Esophagus (tissue), 2 donors: ENCODE measurements around the gene SLC52A3. TPM values are rescaled to one million over a fixed set of nuclear protein-coding genes. Genes with fewer than 3 reads are reported as not detected.
"Not testable (repeated sequence)": the region's sequence is repeated elsewhere in the genome, so short reads cannot be mapped to it uniquely, and the experiment has no call there.

ENCODE experiments used
- H3K27ac ChIP-seq, 2 donors: one replicate each; pipeline ENCODE4 v1.5.1; 2013; ENCODE audit warnings: low read depth in 2 of 2, mild to moderate bottlenecking in 2 of 2, inconsistent platforms in 1 of 2, low read length in 1 of 2, moderate library complexity in 1 of 2
- H3K27me3 ChIP-seq, 2 donors: one replicate each; pipeline ENCODE4 v1.6.1; 2013; ENCODE audit warnings: low read length in 2 of 2, control low read depth in 1 of 2, mild to moderate bottlenecking in 1 of 2; ENCODE audit not compliant: insufficient read depth in 2 of 2, control insufficient read depth in 1 of 2
- H3K36me3 ChIP-seq, 2 donors: one replicate each; pipeline ENCODE4 v1.6.1; 2013; ENCODE audit warnings: low read length in 1 of 2; ENCODE audit not compliant: control insufficient read depth in 2 of 2, insufficient read depth in 2 of 2
- H3K4me1 ChIP-seq, 2 donors: one replicate each; pipeline ENCODE4 v1.6.1; 2013; ENCODE audit warnings: low read length in 1 of 2; ENCODE audit not compliant: control insufficient read depth in 2 of 2, insufficient read depth in 2 of 2
- H3K4me3 ChIP-seq, 2 donors: one replicate each; pipeline ENCODE4 v1.5.1; 2013; ENCODE audit warnings: low read length in 2 of 2, mild to moderate bottlenecking in 2 of 2, low read depth in 1 of 2, moderate library complexity in 1 of 2
- H3K9me3 ChIP-seq, 2 donors: one replicate each; pipeline ENCODE4 v1.6.1; 2013; ENCODE audit warnings: mild to moderate bottlenecking in 2 of 2, low read depth in 1 of 2, low read length in 1 of 2, moderate library complexity in 1 of 2; ENCODE audit not compliant: control insufficient read depth in 2 of 2, insufficient read depth in 1 of 2
- WGBS, 2 donors: extraction: QIAGEN DNeasy Blood & Tissue Kit; methylation state at CpG; one replicate each; pipeline ENCODE4 v1.1.7; 2013; 5-methylcytosine and 5-hydroxymethylcytosine counted together
- polyA plus RNA-seq, 2 donors: library from polyadenylated mRNA; stranded (reverse); fragments of 200-250 nt; gene quantifications; one replicate each; pipeline ENCODE4 v1.2.3, GENCODE V29; 2013
- donor health status: healthy with polysubstance abuse.
- donor health status: Bipolar disorder and iron deficiency.

SLC52A3 gene
- 1 to 10 TPM; 4.9 to 5.6 TPM for polyA plus RNA-seq

DNA sequence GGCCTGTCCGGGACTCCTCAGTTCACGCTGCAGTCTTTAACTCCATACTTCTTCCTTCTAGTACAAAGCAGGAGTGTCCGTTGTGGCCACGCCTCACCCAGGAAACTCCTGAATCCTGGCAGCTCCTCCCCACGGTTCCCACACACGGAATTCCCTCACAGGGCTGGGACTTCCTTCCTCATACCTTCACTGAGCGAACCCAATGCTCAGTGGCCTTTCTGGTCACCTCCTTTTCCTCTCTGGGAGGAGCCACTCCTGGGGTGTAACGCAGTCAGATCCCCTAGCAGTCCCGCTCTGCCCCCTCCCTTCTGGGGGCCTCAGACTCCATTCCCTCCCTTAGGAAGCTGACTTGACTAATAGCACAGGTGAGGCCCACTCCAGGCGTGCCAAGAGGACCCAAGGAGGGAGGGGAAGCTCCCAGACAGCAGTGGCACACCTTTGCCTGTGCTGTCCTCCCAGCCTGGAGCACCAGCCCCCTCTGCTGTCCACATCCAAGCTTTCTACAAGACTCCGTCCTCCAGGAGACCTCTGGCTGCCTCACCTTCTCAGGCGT lies at the start of gene SLC52A3:
TSS of gene SLC52A3 (minus strand) at position 75 of the 553 bp plus-strand sequence. CDS start 2,726 bp downstream, outside the sequence.
- H3K4me3 ChIP-seq = peak within 1 kb of the TSS; percentile 28 to 39
- H3K36me3 ChIP-seq = peaks cover 0 to 8% of the 10 kb centered on the region in 2 donors
- H3K27me3 ChIP-seq = no peaks in the 10 kb centered on the region
- H3K9me3 ChIP-seq = no peaks in the 10 kb centered on the region
- WGBS, 2 donors = 33 to 46% methylated on average over 11 to 12 of the region's 12 CpGs
- H3K27ac ChIP-seq = peak within 1 kb of the TSS; percentile 60 to 86
- H3K4me1 ChIP-seq = peaks cover 0 to 2% of the 10 kb centered on the region in 2 donors

DNA sequence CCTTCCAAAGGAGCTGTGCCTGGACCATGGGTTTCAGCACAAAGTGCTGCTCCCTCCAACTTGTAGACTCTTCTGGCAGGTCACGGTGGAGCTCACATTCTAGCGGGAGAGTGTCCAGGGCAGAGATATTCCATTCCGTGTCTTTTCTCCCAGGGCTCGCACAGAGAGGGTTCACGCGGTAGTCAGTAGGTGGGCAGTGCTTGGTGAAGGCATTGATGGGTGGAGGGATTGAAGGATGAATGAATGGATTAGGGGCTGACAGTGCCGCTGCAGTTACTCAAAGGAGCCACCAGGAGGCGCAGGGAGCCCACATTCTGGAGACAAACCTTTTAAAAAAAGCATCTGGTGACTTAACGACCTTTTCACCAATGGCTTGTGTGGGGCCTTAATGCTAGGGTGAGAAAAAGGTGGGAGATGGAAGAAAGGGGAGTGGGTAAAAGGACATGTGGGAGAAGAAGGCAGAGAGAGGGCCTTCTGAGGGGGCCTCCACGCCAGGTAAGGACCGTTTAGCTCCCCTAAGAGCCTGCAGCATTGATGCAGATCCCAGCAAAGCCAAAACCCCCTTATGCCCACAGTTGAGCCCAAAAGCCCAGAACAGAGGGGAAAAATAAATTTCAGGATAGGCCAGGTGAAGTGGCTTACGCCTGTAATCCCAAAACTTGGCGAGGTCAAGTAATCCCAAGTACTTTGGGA lies 47.8 kb upstream of the SLC52A3 start:
- 26% methylated on average over 13 of the region's 13 CpGs for WGBS, 2 donors
- no peaks in the 10 kb centered on the region for H3K36me3 ChIP-seq

DNA sequence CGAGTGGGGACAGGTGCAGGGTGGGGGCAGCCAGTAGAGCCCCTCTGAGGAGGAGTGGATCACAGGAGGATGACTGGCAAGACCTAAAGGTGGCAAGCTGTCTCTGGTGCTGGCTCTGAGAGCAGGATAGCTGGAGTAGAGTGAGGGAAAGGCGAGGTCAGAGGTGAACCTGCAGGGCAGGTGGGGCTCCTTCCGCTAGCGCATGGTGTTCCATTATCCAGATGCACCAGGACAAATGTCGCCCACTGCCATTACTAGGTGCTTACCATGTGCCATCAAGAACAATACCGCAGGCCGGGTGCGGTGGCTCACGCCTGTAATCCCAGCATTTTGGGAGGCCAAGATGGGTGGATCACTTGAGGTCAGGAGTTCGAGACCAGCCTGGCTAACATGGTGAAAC lies 46.9 kb upstream of the SLC52A3 start:
- H3K4me3 ChIP-seq = no peak overlapping the region
- no peaks in the 10 kb centered on the region for H3K9me3 ChIP-seq
- H3K27me3 ChIP-seq = no peaks in the 10 kb centered on the region
- no peaks in the 10 kb centered on the region for H3K4me1 ChIP-seq
- 81 to 89% methylated on average over 10 of the region's 10 CpGs for WGBS, 2 donors
- H3K27ac ChIP-seq = no peak overlapping the region
- no peaks in the 10 kb centered on the region for H3K36me3 ChIP-seq

More for the DNA sequence above, 47.8 kb upstream of the SLC52A3 start:
- Histone ChIP-seq H3K27me3 (no peaks in the 10 kb centered on the region), H3K27ac (no peak overlapping the region), H3K4me1 (no peaks in the 10 kb centered on the region), H3K9me3 (no peaks in the 10 kb centered on the region), H3K4me3 (no peak overlapping the region)

GRCh38 chr20:813390-813789 lies 45.1 kb upstream of the SLC52A3 start:
- no peaks in the 10 kb centered on the region for H3K27me3 ChIP-seq
- WGBS, 2 donors = 59 to 65% methylated on average over 8 of the region's 8 CpGs
- no peaks in the 10 kb centered on the region for H3K9me3 ChIP-seq
- H3K4me3 ChIP-seq = no peak overlapping the region
- no peak overlapping the region for H3K27ac ChIP-seq
- no peaks in the 10 kb centered on the region for H3K36me3 ChIP-seq
- no peaks in the 10 kb centered on the region for H3K4me1 ChIP-seq

- not testable (repeated sequence) for H3K4me1 ChIP-seq, H3K27ac ChIP-seq
- WGBS, 2 donors = 25 to 51% methylated on average over 2 of the region's 2 CpGs
These were observed 44.1 kb upstream of the SLC52A3 start for GRCh38 chr20:812435-812814.

DNA sequence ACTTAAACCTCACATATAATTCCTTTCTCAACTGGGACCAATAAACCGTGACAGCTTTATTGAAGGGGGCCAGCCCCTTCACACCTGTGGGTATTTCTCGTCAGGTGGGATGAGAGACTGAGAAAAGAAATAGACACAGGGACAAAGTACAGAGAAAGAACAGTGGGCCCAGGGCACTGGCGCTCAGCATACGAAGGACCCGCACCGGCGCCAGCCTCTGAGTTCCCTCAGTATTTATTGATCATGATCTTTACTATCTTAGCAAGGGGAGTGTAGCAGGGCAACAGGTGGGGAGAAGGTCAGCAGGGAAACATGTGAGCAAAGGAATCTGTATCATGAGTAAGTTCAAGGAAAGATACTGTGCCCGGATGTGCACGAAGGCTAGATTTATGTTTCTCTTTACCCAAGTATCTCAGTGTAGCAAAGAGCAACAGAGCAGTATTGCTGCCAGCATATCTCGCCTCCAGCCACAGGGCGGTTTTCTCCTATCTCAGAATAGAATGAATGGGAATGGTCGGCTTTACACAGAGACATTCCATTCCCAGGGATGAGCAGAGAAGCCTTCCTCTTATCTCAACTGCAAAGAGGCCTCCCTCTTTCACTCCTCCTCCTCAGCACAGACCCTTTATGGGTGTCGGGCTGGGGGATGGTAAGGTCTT lies 43.6 kb upstream of the SLC52A3 start:
- 60 to 70% methylated on average over 13 of the region's 13 CpGs for WGBS, 2 donors
- not testable (repeated sequence) for H3K36me3 ChIP-seq, H3K4me1 ChIP-seq, H3K9me3 ChIP-seq, H3K4me3 ChIP-seq, H3K27ac ChIP-seq, H3K27me3 ChIP-seq

More at GRCh38 chr20:812435-812814, 44.1 kb upstream of the SLC52A3 start:
- not testable (repeated sequence) for H3K9me3 ChIP-seq, H3K4me3 ChIP-seq, H3K36me3 ChIP-seq, H3K27me3 ChIP-seq

DNA sequence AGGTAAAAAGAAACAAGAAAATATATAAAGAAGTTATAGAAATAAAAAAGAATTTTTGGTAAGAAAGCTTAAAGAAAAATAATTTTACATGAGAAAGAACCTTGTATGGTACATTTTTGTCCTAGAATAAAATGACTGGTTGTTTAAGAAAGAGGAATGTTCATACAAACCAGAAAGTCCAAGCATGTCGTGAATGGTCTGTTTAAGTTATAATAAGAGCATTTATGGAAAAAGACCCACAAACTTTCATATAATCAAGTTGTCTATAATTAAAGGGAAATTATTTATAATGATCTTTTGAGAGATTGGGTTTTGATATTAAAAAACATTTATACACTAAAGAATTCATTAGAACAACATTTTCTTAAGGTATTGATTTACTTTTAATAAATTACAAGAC lies 37.4 kb upstream of the SLC52A3 start:
- no peaks in the 10 kb centered on the region for H3K9me3 ChIP-seq
- 14 to 26% methylated on average over 1 of the region's 1 CpG for WGBS, 2 donors
- no peaks in the 10 kb centered on the region for H3K4me1 ChIP-seq

DNA sequence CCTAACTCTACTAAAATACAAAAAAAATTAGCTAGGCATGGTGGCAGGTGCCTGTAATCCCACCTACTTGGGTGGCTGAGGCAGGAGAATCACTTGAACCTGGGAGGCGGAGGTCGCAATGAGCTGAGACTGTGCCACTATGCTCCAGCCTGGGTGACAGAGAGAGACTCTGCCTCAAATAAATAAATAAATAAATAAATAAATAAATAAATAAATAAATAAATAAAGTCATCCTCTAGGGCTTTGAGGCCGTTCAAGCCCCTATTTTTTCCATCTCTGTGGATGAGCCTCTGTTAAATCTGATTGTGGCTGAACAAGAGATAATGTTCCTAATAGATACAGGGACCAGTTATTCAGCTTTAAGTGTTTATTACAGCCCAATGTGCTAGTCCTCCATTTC lies 33.4 kb upstream of the SLC52A3 start:
- 76 to 87% methylated on average over 3 of the region's 3 CpGs for WGBS, 2 donors
- no peak overlapping the region for H3K4me3 ChIP-seq
- H3K27me3 ChIP-seq = no peaks in the 10 kb centered on the region

More for the DNA sequence above, 37.4 kb upstream of the SLC52A3 start:
- H3K36me3 ChIP-seq = no peaks in the 10 kb centered on the region
- H3K27ac ChIP-seq = no peak overlapping the region
- H3K4me3 ChIP-seq = no peak overlapping the region
- no peaks in the 10 kb centered on the region for H3K27me3 ChIP-seq

DNA sequence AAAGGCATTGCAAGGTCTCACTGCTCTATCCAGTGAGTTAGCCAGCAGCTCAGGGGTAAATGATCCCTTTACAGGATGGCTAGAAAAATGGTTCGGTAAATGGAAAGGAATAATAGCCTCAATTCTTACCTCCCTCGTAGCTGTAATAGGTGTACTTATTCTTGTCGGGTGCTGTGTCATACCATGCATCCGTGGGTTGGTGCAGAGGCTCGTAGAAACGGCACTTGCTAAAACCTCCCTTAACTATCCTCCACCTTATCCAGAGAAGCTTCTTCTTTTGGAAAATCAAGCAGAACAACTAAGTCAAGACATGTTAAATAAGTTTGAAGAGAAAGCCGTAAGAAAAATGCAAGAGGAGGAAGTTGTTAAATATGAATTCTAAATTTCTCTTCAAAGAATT lies 31.7 kb upstream of the SLC52A3 start:
- not testable (repeated sequence) for H3K4me3 ChIP-seq, H3K27ac ChIP-seq, H3K36me3 ChIP-seq, H3K4me1 ChIP-seq, H3K9me3 ChIP-seq, H3K27me3 ChIP-seq
- WGBS, 2 donors = 85 to 91% methylated on average over 7 of the region's 7 CpGs

More for the DNA sequence above, 33.4 kb upstream of the SLC52A3 start:
- no peaks in the 10 kb centered on the region for H3K36me3 ChIP-seq
- H3K9me3 ChIP-seq = no peaks in the 10 kb centered on the region
- H3K27ac ChIP-seq = no peak overlapping the region
- H3K4me1 ChIP-seq = no peaks in the 10 kb centered on the region
